K562 (cell line): Measurements from ENCODE around the gene PIK3CB. TPM values are rescaled to one million over a fixed set of nuclear protein-coding genes. Genes with fewer than 3 reads are reported as not detected.

Source experiments
- ARID2 ChIP-seq: fragments of 450-650 bp; IDR thresholded peaks from 2 replicates; pipeline ENCODE4 v1.6.1; 2017; ENCODE audit warnings: antibody characterized with exemption, mild to moderate bottlenecking
- ARID3B ChIP-seq: fragments of 250-450 bp; sonication (Bioruptor Pico); IDR thresholded peaks from 2 replicates; pipeline ENCODE4 v1.4.0; 2020; ENCODE audit warnings: borderline replicate concordance
- BRF1 ChIP-seq: IDR thresholded peaks from 3 replicates; pipeline ENCODE4 v1.6.1; 2011; ENCODE audit warnings: borderline replicate concordance, mild to moderate bottlenecking; ENCODE audit not compliant: insufficient read length; ENCODE audit errors: extremely low read depth
- CHD1 ChIP-seq: fragments of 200-600 bp; sonication (generic); IDR thresholded peaks from one replicate; pipeline ENCODE4 v1.6.1; 2012; ENCODE audit warnings: mild to moderate bottlenecking, moderate library complexity, low read length, inconsistent platforms
- CHD7 ChIP-seq: fragments of 200-600 bp; sonication (generic); IDR thresholded peaks from one replicate; pipeline ENCODE4 v1.6.1; 2012; ENCODE audit warnings: mild to moderate bottlenecking, low read depth, low read length, inconsistent platforms
- CREBBP ChIP-seq: IDR thresholded peaks from one replicate; pipeline ENCODE4 v1.6.1; 2012; ENCODE audit warnings: low read depth, mild to moderate bottlenecking, control low read depth, inconsistent platforms, low read length
- CTBP1 ChIP-seq: fragments of 450-650 bp; IDR thresholded peaks from 2 replicates; pipeline ENCODE4 v1.6.1; 2016; ENCODE audit warnings: borderline replicate concordance
- EWSR1 ChIP-seq: fragments of 450-650 bp; IDR thresholded peaks from 2 replicates; pipeline ENCODE4 v1.6.1; 2018; ENCODE audit warnings: borderline replicate concordance, mild to moderate bottlenecking, low read depth, moderate library complexity; ENCODE audit not compliant: partially characterized antibody
- RFX1 ChIP-seq: fragments of 450-650 bp; IDR thresholded peaks from 2 replicates; pipeline ENCODE4 v1.6.1; 2016; ENCODE audit warnings: mild to moderate bottlenecking, moderate library complexity
- SMARCC2 ChIP-seq: fragments of 450-650 bp; IDR thresholded peaks from 2 replicates; pipeline ENCODE4 v1.6.1; 2017; ENCODE audit warnings: antibody characterized with exemption, moderate library complexity, mild to moderate bottlenecking, low read depth
- STAT5A ChIP-seq: IDR thresholded peaks from 2 replicates; pipeline ENCODE4 v1.6.1; 2012; ENCODE audit warnings: low read length, inconsistent platforms, borderline replicate concordance
- TGIF2 ChIP-seq: sonication (generic); formaldehyde crosslinking; IDR thresholded peaks from 2 replicates; pipeline ENCODE4 v1.8.1; 2022; ENCODE audit warnings: mild to moderate bottlenecking, missing genetic modification reagents, moderate library complexity
- ZBTB26 ChIP-seq: fragments of 450-650 bp; formaldehyde crosslinking; IDR thresholded peaks from 2 replicates; pipeline ENCODE4 v1.4.0; 2022; ENCODE audit warnings: missing genetic modification characterization
- ZNF174 ChIP-seq: fragments of 250-450 bp; sonication (Bioruptor Pico); IDR thresholded peaks from 2 replicates; pipeline ENCODE4 v1.4.0; 2020; ENCODE audit warnings: mild to moderate bottlenecking
- ZNF274 ChIP-seq: IDR thresholded peaks from 2 replicates; pipeline ENCODE4 v1.6.1; 2011; ENCODE audit warnings: low read depth, mild to moderate bottlenecking, low read length, moderate library complexity, borderline replicate concordance
- ZNF57 ChIP-seq: fragments of 450-650 bp; formaldehyde crosslinking; IDR thresholded peaks from 2 replicates; pipeline ENCODE4 v1.4.0; 2020; ENCODE audit warnings: mild to moderate bottlenecking, moderate library complexity
- polyA plus RNA-seq, 8 experiments: library from polyadenylated mRNA; depleted of rRNA in 4 of 8; stranded (reverse) in 5 of 8; unstranded in 3 of 8; fragments of >200 nt; fragmentation: Nextera tagmentation in 2 of 8; fragmentation: Illumina TruSeq in 1 of 8; extraction: Ambion mirVana in 2 of 8; extraction: Trizol in 1 of 8; gene quantifications; 2 replicates each; pipeline versions ENCODE4 v1.2.1 to v1.2.3, GENCODE V29; 2011 to 2014; ENCODE audit warnings: inconsistent platforms in 1 of 8, missing spikeins in 1 of 8
- total RNA-seq, 7 experiments: library from RNA; depleted of rRNA in 6 of 7; stranded (reverse); fragments of >200 nt in 6 of 7; fragmentation: Illumina TruSeq in 2 of 7; extraction: Trizol in 2 of 7; gene quantifications; 2 replicates each; pipeline versions ENCODE4 v1.2.1 to v1.2.3, GENCODE V29; 2011 to 2021; ENCODE audit warnings: low replicate concordance in 1 of 7

PIK3CB gene
- total and polyA plus RNA-seq, 9 of the 15 experiments (the other 6 are each of a cell fraction or from before 2014, with no cell fraction given): 15.3 to 62.6 (median 28.3) TPM

- TF ChIP-seq CHD7 (no peak), TGIF2 (CRISPR knock-in tag) (no peak), STAT5A (no peak), CREBBP (no peak), ZBTB26 (CRISPR knock-in tag) (no peak), ZNF174 (no peak), EWSR1 (no peak), ARID3B (CRISPR knock-in tag) (no peak), CHD1 (no peak), BRF1 (no peak), SMARCC2 (no peak), ZNF57 (no peak), ZNF274 (no peak), CTBP1 (peak; percentile 41; the same call in 1 of the 2 replicates), ARID2 (no peak), RFX1 (peak; percentile 36; the same call in 1 of the 2 replicates)
These were observed 145.8 kb downstream of the PIK3CB start (continued) for GRCh38 chr3:138688871-138689299.
